GM21360 (cell line): ENCODE data around the gene MAPK6.
"Not testable (repeated sequence)": the region's sequence is repeated elsewhere in the genome, so short reads cannot be mapped to it uniquely, and the experiment has no call there.

Source experiments
- ATAC-seq: cut with Tn5 transposase; IDR thresholded peaks from one replicate; pipeline ENCODE4 v1.9.1; 2021; ENCODE audit warnings: mild to moderate bottlenecking, moderate library complexity; ENCODE audit not compliant: unreplicated experiment

Gene MAPK6

DNA sequence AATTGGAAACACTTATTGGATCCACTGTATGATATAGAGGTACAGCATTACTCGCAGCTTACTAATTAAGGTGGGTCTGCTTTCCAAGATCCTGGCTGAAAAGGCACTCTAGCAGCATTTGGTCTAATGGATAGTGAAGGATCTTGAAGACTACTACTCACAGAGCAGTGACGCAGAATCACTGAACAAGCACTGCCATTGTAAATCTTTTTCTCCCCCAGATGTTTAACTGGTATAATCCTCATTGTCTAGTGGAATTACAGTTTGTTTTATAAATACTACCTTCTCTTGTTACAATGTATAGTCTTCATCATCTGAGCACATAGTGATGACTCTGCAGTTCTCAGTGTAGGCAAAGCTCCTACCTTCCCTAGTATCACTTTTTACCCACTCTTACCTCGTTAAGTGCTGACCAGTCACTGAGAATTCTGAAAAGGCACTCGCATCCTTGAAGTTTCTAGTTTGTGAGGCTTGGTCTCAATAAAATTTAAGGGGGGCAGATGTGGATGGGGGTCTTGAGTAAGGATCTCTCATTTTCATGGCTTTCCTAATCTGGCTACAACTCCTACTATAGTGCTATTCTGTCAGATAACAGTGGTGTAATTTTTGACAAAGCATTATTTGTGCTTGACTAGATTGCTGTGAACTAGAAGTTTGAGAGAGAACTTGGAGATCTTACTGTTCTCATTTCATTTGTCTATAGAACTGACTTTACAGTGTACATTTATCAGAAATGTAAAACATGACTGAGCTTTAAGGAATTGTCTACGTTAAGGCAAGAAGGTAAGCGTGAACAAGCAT is 23.2 kb downstream of the MAPK6 start:
- no peak for ATAC-seq

DNA sequence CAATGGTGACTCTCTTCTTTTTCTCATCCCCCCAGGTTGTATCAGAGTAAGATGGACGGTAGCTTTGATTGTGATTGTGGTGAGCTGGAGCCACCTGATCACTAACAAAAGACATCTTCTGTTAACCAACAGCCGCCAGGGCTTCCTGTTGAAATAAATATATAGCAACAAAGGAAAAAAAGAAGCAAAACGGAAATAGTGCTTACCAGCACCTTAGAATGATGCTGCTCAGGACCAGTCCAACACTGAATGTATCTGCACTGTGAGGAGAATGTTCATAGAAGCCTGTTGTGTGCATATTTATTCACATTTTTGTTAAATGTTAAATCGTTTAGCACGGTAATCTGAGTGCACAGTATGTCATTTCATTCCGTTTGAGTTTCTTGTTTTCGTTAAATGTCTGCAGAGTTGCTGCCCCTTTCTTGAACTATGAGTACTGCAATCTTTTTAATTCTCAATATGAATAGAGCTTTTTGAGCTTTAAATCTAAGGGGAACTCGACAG is 26.8 kb downstream of the MAPK6 start:
- not testable (repeated sequence) for ATAC-seq

DNA sequence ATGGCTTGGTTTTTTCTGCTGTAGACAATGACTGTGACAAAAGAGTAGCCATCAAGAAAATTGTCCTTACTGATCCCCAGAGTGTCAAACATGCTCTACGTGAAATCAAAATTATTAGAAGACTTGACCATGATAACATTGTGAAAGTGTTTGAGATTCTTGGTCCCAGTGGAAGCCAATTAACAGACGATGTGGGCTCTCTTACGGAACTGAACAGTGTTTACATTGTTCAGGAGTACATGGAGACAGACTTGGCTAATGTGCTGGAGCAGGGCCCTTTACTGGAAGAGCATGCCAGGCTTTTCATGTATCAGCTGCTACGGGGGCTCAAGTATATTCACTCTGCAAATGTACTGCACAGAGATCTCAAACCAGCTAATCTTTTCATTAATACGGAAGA is 27.5 kb downstream of the MAPK6 start:
- ATAC-seq = not testable (repeated sequence)

DNA sequence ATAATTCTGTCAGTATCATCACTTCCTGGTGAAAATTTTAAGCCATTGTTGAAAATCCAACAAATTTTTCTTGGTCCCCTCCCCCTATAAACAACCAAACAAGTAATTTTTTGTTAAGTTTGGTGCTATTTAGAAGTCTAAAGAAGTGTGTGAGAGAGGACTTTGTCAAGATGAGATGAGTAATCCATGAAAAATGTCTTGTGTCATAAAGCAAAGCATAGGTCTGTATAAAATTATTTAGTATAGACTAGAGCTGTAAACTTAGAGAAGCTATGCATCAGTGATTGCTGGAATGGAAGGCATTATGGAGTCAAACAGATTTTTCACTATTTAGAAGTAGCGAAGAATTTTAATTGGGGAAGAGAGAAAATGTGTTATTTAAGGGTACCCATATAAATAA is 31.4 kb downstream of the MAPK6 start:
- ATAC-seq = no peak

DNA sequence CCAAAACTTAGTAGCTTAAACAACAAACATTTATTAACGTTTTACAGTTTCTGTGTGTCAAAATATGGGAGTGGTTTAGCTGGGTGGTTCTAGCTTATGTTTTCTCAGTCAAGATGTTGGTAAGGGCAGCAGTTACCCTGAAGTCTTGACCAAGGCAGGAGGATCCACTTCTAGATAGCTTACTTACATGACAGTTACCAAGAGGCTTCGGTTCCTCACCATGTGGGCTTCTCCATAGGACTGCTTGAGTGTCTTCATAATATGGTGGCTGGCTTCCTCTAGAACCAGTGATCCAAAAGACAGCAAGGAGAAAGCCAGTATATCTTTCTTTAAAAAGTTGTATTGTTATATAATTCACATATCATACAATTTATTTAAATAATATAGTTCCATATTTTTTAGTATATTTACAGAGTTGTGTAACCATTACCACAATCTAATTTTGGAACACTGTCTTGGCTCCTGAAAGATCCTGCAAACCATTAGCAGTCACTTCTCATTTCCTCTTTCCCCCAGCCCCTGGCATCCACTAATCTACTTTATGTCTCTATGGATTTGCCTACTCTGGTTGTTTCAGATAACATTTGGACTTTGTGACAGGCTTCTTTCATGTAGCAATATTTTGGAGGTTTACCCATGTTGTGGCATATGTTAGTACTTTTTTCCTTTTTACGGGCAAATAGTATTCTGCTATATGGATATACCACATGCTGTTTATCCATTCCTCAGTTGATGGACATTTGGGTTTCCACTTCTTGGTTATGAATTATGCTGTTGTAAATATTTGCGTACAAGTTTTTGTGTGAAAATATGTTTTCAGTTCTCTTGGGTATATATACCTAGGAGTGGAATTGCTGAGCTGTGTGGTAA is 33.3 kb downstream of the MAPK6 start:
- ATAC-seq = no peak

DNA sequence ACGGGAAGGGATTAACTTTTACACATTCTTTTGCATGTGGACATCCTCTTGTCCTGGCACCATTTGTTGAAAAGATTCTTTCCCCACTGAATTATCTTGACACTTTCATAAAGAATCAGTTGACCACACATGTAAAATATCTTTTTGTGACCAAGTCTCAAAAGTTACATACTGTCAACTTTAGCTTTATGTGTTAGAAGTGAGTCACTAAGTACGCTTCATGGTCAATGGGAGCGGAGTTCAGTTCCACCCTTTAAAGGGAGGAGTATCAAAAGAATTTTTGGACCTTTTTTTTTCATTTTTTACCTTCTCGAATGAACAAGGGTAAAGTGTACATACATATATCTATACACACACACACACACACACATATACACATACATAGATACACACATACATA is 35.4 kb downstream of the MAPK6 start:
- no peak for ATAC-seq

DNA sequence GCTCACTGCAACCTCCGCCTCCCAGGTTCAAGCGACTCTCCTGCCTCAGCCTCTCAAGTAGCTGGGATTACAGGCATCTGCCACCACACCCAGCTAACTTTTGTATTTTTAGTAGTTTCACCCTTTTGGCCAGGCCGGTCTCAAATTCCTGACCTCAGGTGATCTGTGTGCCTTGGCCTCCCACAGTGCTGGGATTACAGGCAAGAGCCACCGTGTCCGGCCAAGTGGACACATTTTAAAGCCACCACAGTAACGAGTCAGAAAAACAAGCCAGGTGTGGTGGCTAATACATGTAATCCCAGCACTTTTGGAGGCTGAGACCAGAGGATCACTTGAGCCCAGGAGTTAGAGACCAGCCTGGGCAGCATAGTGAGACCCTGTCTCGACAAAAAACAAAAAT is 35.8 kb downstream of the MAPK6 start:
- not testable (repeated sequence) for ATAC-seq

DNA sequence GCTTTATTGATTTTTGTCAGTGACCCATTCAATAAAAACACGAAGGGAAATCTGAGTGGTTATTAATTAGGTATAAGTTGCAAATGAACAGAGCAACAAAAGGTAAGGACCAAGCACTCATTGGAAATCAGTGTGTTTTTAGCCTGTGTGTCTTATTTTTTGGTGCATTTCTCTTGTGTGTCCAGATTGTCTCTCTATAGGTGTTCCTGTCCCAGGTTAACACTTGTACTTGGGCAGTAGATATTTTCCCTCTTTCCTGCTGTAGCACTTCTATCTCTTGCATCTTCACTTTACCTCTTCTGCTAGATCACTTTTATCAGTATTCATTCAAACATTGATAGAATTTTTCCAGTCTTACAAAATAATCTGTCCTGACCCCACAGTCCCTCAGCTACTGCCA is 37.0 kb downstream of the MAPK6 start:
- no peak for ATAC-seq

DNA sequence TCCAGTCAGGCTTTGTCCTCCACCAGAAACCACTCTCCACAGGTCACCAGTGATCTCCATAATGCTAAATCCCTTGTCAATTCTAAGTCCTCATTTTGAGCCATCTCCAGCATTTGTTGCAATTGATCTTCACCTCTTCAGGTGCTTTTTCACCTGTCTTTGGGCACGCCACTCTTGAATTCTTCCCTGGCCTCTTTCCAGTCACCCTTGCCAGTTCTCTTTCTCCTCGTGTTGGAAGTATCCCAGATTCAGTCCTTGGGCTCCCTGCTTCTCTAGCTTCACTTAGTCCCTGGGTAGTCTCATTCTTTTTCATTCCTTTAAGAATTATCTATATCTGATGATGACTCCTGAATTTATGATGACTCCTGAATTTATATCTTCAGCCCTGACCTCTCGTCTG is 37.5 kb downstream of the MAPK6 start:
- no peak for ATAC-seq

DNA sequence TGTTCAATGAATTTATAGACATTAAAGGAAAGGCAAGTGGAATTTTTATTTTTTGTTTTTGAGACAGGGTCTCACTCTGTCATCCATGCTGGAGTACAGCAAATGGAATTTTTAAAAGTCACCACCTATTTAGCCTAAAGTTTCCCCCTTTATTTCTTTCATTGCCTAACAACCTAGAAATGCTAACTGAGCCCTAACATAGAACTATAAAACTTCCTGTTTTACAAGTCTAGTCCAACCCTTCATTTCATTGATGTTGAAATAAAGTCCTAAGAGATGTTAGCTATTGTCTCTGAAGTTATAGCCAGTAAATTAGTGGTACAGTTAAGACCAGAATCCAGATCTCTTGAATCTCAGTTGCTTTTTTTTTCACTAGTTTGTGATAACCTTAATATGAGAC is 39.0 kb downstream of the MAPK6 start:
- ATAC-seq = no peak

DNA sequence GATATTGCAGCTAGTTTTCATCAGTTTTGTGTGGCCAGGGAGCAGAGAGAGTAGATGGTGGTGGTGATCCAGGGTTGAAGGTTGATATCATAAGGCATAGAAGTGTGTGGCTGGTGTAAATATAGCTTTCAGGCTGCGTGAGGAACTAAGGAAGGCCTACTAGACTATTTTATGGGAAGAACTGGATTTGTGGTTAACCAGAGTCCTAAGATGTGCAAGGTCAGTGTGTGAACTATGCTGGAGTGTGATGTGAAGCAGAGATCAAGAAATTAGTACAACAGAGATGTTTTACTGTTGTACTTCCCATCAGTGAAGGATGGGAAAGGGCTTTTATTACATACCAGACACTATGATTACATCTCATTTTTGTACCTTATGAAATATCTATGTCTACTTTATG is 41.5 kb downstream of the MAPK6 start:
- no peak for ATAC-seq

DNA sequence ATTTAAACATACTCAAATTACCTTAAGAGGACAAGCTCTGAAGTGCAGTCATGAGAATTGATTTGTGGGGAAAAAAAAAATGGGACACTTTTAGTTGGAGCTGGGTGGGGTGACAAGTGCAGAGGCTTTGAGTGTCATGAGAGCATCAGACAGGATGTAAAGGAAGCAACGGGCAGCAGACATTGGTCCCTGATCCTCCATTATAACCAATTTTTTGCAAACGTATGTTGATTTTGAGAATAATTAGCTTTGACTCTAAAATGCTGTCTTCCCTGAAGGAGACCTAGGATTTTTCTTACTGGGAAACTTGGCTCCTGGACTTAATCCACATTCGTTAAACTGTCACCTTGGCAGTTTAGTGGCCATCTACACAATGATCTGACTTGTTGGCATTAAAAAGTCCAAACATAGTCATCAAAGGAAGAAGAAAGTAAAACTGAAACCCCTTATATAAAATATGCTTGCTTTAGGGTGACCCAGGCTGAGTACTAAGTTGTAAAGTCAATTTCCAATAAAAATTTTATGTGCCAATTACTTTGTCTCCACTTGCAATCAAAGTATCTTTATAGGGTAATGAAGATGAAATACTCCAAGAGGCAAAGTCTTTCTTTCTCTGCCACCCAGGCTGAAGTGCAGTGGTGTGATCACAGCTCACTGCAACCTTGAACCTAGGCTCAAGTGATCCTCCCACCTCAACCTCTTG is 48.0 kb downstream of the MAPK6 start:
- ATAC-seq = no peak

DNA sequence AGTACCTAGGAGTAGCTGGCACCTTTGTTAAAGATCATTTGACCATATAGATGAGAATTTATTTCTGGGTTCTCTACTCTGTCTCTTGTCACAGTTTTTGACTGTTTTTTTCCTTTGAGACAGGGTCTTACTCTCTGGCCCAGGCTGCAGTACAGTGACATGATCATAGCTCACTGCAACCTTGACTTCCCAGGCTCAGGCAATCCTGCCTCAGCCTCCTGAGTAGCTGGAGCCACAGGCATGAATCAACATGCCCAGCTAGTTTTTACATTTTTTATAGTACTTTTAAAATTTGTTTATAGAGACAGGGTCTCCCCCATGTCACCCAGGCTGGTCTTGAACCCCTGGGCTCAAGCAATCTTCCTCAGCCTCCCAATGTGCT is 48.5 kb downstream of the MAPK6 start:
- no peak for ATAC-seq

DNA sequence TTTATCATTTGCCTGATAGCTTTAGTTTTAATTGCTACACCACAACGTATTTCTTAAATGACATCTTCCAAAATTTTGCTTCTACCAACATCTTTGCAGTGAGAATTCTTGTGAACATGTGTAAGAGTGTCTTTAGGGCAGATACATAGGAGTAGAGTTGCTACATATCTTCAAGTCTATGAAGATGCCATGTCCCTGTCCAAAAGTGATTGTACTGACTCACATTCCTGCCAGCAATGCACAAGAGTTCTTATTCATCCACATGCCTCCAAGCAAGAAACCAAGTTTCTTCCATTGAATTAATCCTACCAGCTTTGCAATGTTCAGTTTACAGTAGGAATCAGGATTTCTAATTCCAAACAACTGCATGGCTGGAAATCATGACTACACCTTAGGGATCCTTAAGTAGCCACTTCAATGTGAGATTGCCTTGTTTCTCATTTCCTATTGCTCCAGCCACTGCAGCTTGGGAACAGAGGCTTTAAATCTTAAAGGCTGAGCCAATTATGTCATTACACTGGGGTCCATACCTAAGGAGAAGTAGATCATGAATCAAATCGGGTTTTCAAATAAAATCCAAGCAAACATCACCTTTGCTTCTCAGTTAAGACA is 49.1 kb downstream of the MAPK6 start:
- no peak for ATAC-seq

DNA sequence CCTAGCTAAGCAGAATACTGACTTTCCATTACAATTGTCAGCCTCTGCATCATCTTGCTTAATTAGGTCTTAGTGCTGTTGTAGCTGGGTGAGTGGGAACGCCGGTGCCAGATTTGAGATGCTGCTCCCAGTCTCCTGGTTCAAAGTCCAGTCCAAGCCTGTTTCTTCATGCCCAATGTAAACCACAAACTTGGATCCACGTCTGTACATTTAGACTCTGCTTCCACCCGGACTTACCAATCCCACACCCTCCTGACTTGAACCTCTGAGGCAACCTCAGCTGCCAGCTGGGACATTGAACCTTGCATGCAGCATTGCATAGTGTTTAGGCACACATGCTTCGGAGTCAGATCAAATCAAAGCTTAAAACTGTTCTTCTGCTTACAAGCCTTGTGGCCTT is 50.5 kb downstream of the MAPK6 start:
- ATAC-seq = no peak

DNA sequence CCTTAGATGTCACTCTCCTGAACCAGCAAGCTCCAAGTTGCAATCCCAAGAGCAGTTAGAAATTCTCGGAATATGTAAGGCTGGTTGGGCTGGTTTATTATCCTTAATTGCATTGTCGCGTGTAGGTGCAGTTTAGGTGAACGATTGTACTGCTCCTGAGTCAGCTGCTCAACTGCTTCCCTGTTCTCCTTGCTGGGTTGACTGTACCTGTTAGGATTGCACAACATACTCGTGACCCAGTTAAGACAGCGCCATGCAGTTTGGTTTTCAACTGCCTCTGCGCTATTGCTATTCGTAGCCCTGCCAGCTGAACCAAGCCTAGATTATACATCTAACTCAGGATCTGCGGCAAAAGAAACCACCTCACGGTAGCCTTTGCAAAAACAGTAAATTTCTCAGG is 52.6 kb downstream of the MAPK6 start:
- ATAC-seq = no peak

DNA sequence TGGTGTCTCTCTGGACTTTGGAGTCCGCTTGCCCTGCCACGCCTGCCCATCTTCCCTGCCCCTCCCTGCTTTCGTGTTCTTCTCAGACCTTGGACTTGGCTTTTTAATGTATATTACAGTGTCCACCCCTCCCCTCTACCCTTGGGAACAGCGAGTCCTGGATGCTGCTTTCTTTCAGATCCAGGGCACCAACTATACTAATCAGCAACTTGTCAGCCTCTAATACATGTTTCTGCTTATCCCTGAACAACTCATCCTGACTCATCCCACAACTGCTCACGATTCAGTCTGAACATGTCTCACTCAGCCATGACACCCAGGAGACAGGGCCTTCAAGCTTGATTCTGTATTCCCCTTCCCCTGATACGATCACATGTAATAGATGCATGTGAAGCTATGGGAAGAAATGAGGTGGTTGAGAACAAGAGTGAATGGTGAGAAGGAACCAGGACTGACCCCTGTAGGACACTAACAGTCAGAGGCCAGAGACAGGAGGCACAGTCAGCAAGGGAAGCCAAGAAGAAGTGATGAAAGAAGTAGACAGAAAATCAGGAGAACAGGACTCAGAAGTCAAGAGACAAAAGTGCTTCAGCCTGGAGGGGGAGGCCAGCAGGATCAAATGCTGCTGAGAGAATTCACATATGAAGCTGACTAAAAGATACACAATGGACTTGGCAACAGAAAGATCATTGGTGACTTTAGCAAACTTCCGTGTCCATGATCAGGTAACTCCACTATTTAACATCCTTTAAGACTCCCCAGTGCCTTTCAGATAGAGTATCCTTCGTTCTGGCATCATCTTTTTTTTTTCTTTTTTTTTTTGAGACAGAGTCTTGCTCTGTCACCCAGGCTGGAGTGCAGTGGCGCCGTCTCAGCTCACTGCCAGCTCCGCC is 58.1 kb downstream of the MAPK6 start:
- ATAC-seq = no peak

DNA sequence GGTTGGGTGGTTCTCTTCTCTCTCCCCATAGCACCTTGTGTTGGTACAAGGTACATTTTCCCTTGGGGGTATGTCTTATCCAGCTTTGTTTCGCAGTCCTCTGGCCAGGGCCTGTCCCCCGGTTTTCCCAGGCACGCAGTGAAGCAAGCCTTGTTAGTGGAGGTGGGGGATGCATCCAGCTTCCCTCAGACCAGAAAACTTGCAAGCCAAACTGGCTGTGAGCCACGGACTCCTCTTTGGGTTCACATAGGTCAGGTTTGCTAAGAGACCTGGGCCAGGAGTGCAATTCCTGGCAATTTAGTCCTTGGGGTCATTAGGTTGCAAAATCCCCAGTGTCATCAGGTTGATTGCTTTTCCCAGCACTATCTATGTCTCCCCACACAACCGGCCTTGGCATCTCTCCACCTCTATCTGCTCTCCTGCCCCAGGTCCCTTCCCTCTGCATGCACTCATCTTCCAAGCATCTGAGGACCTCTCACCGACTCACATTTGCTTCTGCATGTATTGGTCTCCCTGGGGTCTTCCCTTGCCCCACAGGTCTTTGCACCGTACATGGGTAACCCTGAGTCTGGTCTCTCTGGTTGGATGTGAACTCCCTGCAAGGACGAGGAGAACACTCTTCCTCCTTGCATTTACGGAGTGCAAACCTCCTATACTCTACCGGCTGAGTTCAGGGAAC is 59.3 kb downstream of the MAPK6 start:
- ATAC-seq = no peak

DNA sequence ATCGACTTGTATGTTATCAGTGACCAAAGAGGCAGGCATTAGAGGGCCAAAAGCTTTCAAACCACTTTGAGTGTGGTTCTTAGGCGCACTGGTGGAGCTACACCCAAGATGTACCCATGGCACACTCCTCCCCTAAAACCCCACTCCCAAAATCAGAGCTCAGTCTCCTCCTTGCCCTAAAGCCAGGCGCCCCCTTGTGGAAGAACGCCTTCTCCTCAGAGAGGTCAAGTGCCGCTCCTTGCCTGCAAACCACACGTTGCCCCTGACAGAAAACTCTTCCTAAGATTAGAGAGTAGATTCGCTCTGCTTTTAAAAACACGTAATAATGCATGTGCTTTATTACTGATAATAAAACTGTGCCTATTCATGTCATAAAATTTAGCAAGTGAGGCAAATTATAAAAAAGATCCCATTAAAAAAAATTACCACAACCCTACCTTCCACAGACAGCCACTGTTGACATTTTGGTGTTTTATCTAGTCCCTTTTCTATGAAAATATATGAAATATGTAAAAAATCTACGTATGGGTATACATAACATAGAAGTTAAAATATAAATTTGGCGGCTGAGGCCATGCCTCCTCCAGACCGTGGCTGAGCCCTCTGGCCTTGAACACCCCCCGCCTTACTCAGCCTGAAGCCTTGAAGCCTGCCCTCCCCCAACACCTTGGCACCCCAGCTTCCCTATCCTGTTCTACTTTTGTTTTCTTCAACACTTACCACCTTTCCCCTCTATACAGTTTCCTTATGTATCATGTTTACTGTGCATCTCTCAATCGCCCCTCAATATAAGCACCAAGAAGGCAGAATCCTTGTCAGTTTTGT is 60.1 kb downstream of the MAPK6 start:
- ATAC-seq = no peak
